Measurements from ENCODE around the gene XNDC1N. TPM values are rescaled to one million over a fixed set of nuclear protein-coding genes. Genes with fewer than 3 reads are reported as not detected.

Gene XNDC1N
- total and polyA plus RNA-seq, 2 experiments from 2014 or later = 3.9 to 4.6 TPM

DNA sequence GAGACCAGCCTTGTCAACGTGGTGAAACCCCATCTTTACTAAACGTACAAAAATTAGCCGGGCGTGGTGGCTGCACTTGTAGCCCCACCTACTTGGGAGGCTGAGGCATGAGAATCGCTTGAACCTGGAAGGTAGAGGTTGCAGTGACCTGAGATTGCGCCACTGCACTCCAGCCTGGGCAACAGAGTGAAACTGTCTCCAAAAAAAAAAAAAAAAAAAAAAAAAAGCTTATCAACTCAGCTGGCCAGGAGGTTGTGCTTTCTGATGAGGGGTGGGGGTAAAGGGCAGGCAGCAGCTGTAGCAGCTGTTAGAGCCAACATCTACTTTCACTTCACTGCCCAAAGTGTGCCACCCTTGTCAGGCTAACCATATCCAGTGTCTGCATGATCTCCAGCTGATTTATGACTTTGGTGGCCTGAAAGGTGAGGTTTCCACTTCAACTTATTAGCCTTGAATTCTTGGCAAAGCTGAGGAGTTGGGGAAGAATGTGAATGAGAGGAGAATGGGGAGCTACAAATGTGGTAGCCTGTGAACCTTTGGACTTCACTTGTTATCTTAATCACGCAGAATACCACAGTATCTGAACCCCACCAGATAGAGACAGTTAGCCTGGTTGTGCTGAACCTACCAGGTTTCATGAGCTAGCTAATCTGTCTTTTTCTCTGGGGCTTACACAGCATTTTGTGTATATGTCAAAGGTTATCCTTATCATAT lies 20.1 kb upstream of the XNDC1N start:
- Histone ChIP-seq H3K9me3 (ENCODE audit: low read depth) (no peaks in the 10 kb centered on the region), H3F3A (ENCODE audit: insufficient read depth) (peaks cover 28% of the 10 kb centered on the region), H3K9ac (no peak overlapping the region), H4K20me1 (ENCODE audit: insufficient read depth) (peaks cover 4% of the 10 kb centered on the region; the same call in 1 of the 2 replicates), H3K27me3 (replicated peaks; ENCODE audit: insufficient read depth) (no peaks in the 10 kb centered on the region), H3K79me2 (ENCODE audit: insufficient read depth) (peaks cover 81% of the 10 kb centered on the region), H3K4me3 (no peak overlapping the region), H3K4me1 (ENCODE audit: insufficient read depth) (peaks cover 37% of the 10 kb centered on the region), H3K4me2 (ENCODE audit: unreplicated experiment) (no peak overlapping the region), H3K36me3 (ENCODE audit: low read depth) (no peaks in the 10 kb centered on the region), H2AFZ (no peak overlapping the region), H3K27ac (no peak overlapping the region), H3K9me2 (ENCODE audit: insufficient read depth) (no peaks in the 10 kb centered on the region)
- TF ChIP-seq EZH2phosphoT487 (IDR thresholded peaks at IDR 0.05; ENCODE audit: insufficient read depth, low read depth) (no peak), EZH2 (IDR thresholded peaks at IDR 0.05; ENCODE audit: insufficient read depth, poor library complexity, severe bottlenecking) (no peak)
- in situ Hi-C loops (cut with MboI) = no loop called here
- WGBS, 2 experiments (ENCODE audit: low coverage in 1 of 2, low lambda C conversion rate in 2 of 2, missing lambda C conversion rate in 2 of 2) = 86 to 89% methylated on average over 6 to 7 of the region's 7 CpGs
- no peak for DNase-seq

DNA sequence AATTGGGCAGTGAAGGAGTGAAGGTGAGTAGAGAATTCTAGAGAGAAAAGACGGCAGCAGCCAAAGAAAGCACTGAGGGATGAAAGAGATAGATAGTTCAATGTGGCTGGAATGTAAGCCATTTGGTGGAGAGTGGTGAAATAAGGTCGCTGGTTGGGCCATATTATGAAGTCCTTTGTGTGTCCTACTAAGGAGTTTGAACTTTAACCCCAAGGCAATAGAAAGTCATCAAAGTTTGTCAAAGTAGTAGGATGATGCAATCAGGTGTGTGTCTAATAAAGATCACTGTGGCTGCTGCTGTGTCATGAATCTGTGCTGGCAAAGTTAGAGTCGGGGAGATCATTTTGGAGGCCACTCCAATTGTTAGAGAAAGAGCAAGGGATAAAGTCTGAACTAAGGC lies 19.1 kb upstream of the XNDC1N start:
- H3K79me2 ChIP-seq (ENCODE audit: insufficient read depth) = peaks cover 81% of the 10 kb centered on the region
- peak; percentile 23 for DNase-seq
- H3K4me1 ChIP-seq (ENCODE audit: insufficient read depth) = peaks cover 37% of the 10 kb centered on the region
- no peak overlapping the region for H2AFZ ChIP-seq
- no peaks in the 10 kb centered on the region for H3K36me3 ChIP-seq (ENCODE audit: low read depth)
- in situ Hi-C loops (cut with MboI) = no loop called here
- H3K4me3 ChIP-seq = no peak overlapping the region
- H3K9me2 ChIP-seq (ENCODE audit: insufficient read depth) = no peaks in the 10 kb centered on the region
- no peaks in the 10 kb centered on the region for H3K9me3 ChIP-seq (ENCODE audit: low read depth)
- H3K4me2 ChIP-seq (ENCODE audit: unreplicated experiment) = no peak overlapping the region
- H3K27me3 ChIP-seq (replicated peaks; ENCODE audit: insufficient read depth) = no peaks in the 10 kb centered on the region
- H3K27ac ChIP-seq = no peak overlapping the region
- H3F3A ChIP-seq (ENCODE audit: insufficient read depth) = peaks cover 30% of the 10 kb centered on the region
- TF ChIP-seq EZH2phosphoT487 (IDR thresholded peaks at IDR 0.05; ENCODE audit: insufficient read depth, low read depth) = no peak
- no peak for TF ChIP-seq EZH2 (IDR thresholded peaks at IDR 0.05; ENCODE audit: insufficient read depth, poor library complexity, severe bottlenecking)
- 91 to 100% methylated on average over 3 of the region's 3 CpGs for WGBS, 2 experiments (ENCODE audit: low coverage in 1 of 2, low lambda C conversion rate in 2 of 2, missing lambda C conversion rate in 2 of 2)
- H3K9ac ChIP-seq = no peak overlapping the region
- H4K20me1 ChIP-seq (ENCODE audit: insufficient read depth) = 0 out of 2 replicates have a peak, but pooled peaks cover 2% of the 10 kb centered on the region

DNA sequence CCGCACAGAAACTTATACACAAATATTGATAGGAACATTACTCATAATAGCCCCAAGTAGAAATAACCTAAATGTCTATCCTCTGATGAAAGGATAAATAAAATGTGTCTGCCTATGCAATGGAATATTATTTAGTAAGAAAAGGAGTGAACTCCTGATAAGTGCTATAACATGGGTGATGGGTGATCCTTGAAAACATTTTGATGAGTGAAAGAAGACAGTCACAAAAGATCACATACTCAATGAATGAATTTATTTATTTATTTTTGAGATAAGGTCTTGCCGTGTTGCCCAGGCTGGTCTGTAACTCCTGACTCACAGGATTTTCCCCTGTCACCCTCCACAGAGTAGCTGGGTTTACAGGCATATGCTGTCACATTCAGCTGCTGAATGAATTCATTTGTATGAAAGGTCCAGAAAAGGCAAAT lies 17.8 kb upstream of the XNDC1N start:
- in situ Hi-C loops (cut with MboI) = no loop called here
- Histone ChIP-seq H3K9me2 (ENCODE audit: insufficient read depth) (no peaks in the 10 kb centered on the region), H3K79me2 (ENCODE audit: insufficient read depth) (peaks cover 81% of the 10 kb centered on the region), H3K27me3 (replicated peaks; ENCODE audit: insufficient read depth) (no peaks in the 10 kb centered on the region), H3K27ac (peak overlapping the region; percentile 75), H4K20me1 (ENCODE audit: insufficient read depth) (no peaks in the 10 kb centered on the region), H3K4me1 (ENCODE audit: insufficient read depth) (peaks cover 37% of the 10 kb centered on the region), H3K36me3 (ENCODE audit: low read depth) (no peaks in the 10 kb centered on the region), H3K9me3 (ENCODE audit: low read depth) (no peaks in the 10 kb centered on the region), H3K9ac (peak overlapping the region; percentile 28; the same call in 1 of the 2 replicates), H3K4me3 (no peak overlapping the region), H3F3A (ENCODE audit: insufficient read depth) (peaks cover 30% of the 10 kb centered on the region), H3K4me2 (ENCODE audit: unreplicated experiment) (peak overlapping the region; percentile 25), H2AFZ (no peak overlapping the region)
- peak; percentile 73 for DNase-seq
- TF ChIP-seq EZH2phosphoT487 (IDR thresholded peaks at IDR 0.05; ENCODE audit: insufficient read depth, low read depth) (no peak), EZH2 (IDR thresholded peaks at IDR 0.05; ENCODE audit: insufficient read depth, poor library complexity, severe bottlenecking) (no peak)
- WGBS, 2 experiments (ENCODE audit: low coverage in 1 of 2, low lambda C conversion rate in 2 of 2, missing lambda C conversion rate in 2 of 2) = 44 to 52% methylated on average over 2 of the region's 2 CpGs

DNA sequence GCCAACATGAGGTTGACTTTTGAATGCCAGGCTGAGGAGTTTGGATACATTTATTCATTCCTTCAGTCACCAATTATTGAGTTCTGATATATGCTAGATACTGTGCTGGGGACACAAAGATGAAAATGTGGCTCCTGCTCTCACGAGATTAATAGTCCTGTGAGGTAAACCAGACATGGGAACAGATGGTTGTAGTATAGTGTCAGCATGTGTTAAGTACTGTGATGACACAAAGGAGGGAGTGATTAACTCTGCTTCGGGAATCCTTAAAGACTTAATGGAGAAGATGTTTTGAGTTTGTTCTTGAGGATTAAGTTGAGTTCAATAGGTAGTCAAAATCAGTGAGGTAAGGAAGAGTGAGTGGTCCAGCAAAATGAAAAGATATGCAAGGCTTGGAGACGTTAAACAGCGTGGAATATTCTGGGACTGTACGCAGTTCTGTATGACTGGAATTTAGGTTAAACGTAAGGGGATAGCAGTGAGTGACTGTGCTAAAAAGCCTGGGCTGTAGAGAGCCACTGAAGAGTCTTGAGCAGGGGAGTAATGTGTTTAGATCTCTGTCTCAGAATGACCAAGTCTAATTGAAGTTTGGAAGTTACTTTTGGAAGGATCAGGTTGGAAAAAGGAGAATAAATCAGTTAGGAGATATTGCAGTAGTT lies 12.3 kb upstream of the XNDC1N start:
- in situ Hi-C loops (cut with MboI) = no loop called here
- H2AFZ ChIP-seq = no peak overlapping the region
- H3K4me3 ChIP-seq = no peak overlapping the region
- no peak overlapping the region for H3K4me2 ChIP-seq (ENCODE audit: unreplicated experiment)
- no peaks in the 10 kb centered on the region for H3K9me2 ChIP-seq (ENCODE audit: insufficient read depth)
- DNase-seq = peak; percentile 30
- peaks cover 22% of the 10 kb centered on the region for H3F3A ChIP-seq (ENCODE audit: insufficient read depth)
- H3K9ac ChIP-seq = no peak overlapping the region
- H3K79me2 ChIP-seq (ENCODE audit: insufficient read depth) = peaks cover 90% of the 10 kb centered on the region
- no peak for TF ChIP-seq EZH2phosphoT487 (IDR thresholded peaks at IDR 0.05; ENCODE audit: insufficient read depth, low read depth)
- TF ChIP-seq EZH2 (IDR thresholded peaks at IDR 0.05; ENCODE audit: insufficient read depth, poor library complexity, severe bottlenecking) = no peak
- peaks cover 24% of the 10 kb centered on the region for H3K4me1 ChIP-seq (ENCODE audit: insufficient read depth)
- no peaks in the 10 kb centered on the region for H3K27me3 ChIP-seq (replicated peaks; ENCODE audit: insufficient read depth)
- no peak overlapping the region for H3K27ac ChIP-seq
- H3K9me3 ChIP-seq (ENCODE audit: low read depth) = no peaks in the 10 kb centered on the region
- 0 out of 2 replicates have a peak, but pooled peaks cover 8% of the 10 kb centered on the region for H4K20me1 ChIP-seq (ENCODE audit: insufficient read depth)
- no peaks in the 10 kb centered on the region for H3K36me3 ChIP-seq (ENCODE audit: low read depth)
- 71 to 74% methylated on average over 6 of the region's 6 CpGs for WGBS, 2 experiments (ENCODE audit: low coverage in 1 of 2, low lambda C conversion rate in 2 of 2, missing lambda C conversion rate in 2 of 2)

Data from GM23248 (cell line).